Caco-2 (cell line): ENCODE results near the gene LCMT1. TPM values are rescaled to one million over a fixed set of nuclear protein-coding genes. Genes with fewer than 3 reads are reported as not detected.
"Not testable (repeated sequence)": the region's sequence is repeated elsewhere in the genome, so short reads cannot be mapped to it uniquely, and the experiment has no call there.

Experiments
- Bru-seq: library from RNA; stranded (reverse); fragments of 400-500 nt; gene quantifications from one replicate; lab custom pipeline; 2021; lab: Mats Ljungman, UMichigan
- BruChase-seq, 2 experiments: library from RNA; stranded (reverse); fragments of 400-500 nt; gene quantifications; one replicate each; lab custom pipeline; 2021; lab: Mats Ljungman, UMichigan
- BruUV-seq: library from RNA; stranded (reverse); fragments of 400-500 nt; replicated peaks from 2 replicates; lab custom pipeline; 2021; lab: Mats Ljungman, UMichigan
- CTCF ChIA-PET: fragments of 300-600 bp; sonication (Branson Sonifier 250); formaldehyde crosslinking; loops from one replicate; lab custom pipeline; 2022; ENCODE audit warnings: antibody characterized with exemption; lab: Charles Lee
- POLR2A ChIA-PET: fragments of 300-600 bp; sonication (Branson Sonifier 250); formaldehyde crosslinking; loops from one replicate; lab custom pipeline; 2022; ENCODE audit warnings: antibody characterized with exemption; lab: Charles Lee
- DNase-seq, 2 experiments: peaks; one replicate each; pipeline versions ENCODE4 v3.0.0 to v3.0.0-alpha.2; 2020 to 2022
- H3K27me3 ChIP-seq: replicated peaks from 2 replicates; pipeline ENCODE4 v1.6.0; 2011; ENCODE audit warnings: low read length; ENCODE audit not compliant: control insufficient read depth, insufficient read depth
- H3K36me3 ChIP-seq: 2 replicates; pipeline ENCODE4 v1.5.1; 2011; ENCODE audit warnings: low read length; ENCODE audit not compliant: control insufficient read depth, insufficient read depth
- H3K4me1 ChIP-seq: fragments of 250-450 bp; sonication (Bioruptor Pico); 2 replicates; pipeline ENCODE4 v1.5.1; 2020; ENCODE audit warnings: mild to moderate bottlenecking
- H3K4me3 ChIP-seq: 2 replicates; pipeline ENCODE4 v1.5.1; 2011; ENCODE audit warnings: low read depth, mild to moderate bottlenecking, control low read depth, low read length
- H3K9me3 ChIP-seq: fragments of 250-450 bp; sonication (Bioruptor Pico); 2 replicates; pipeline ENCODE4 v1.5.1; 2020; ENCODE audit warnings: mild to moderate bottlenecking, moderate library complexity
- H3K27ac Mint-ChIP-seq: one replicate; pipeline ENCODE4 v1.8.0; 2022; ENCODE audit warnings: mixed read lengths; ENCODE audit not compliant: unreplicated experiment
- H3K27me3 Mint-ChIP-seq: one replicate; pipeline ENCODE4 v1.8.0; 2022; ENCODE audit warnings: mixed read lengths; ENCODE audit not compliant: insufficient read depth, unreplicated experiment
- H3K36me3 Mint-ChIP-seq: one replicate; pipeline ENCODE4 v1.8.0; 2022; ENCODE audit warnings: mild to moderate bottlenecking, mixed read lengths; ENCODE audit not compliant: insufficient read depth, unreplicated experiment
- H3K4me1 Mint-ChIP-seq: one replicate; pipeline ENCODE4 v1.8.0; 2022; ENCODE audit warnings: low read depth, mixed read lengths; ENCODE audit not compliant: unreplicated experiment
- H3K4me3 Mint-ChIP-seq: one replicate; pipeline ENCODE4 v1.8.0; 2022; ENCODE audit warnings: mild to moderate bottlenecking, moderate library complexity, mixed read lengths; ENCODE audit not compliant: unreplicated experiment
- H3K9me3 Mint-ChIP-seq: one replicate; pipeline ENCODE4 v1.8.0; 2022; ENCODE audit warnings: mixed read lengths; ENCODE audit not compliant: unreplicated experiment
- intact Hi-C: fragments of 100-400 bp; cut with micrococcal nuclease; formaldehyde crosslinking; loops from one replicate; pipeline ENCODE4 v1.10.0; 2022; ENCODE audit not compliant: unreplicated experiment
- long read RNA-seq: library from polyadenylated mRNA; stranded (forward); transcript quantifications from one replicate; pipeline ENCODE4 v2.0.0, GENCODE V29; 2022
- total RNA-seq: library from RNA; stranded (reverse); gene quantifications from 2 replicates; pipeline ENCODE4 v1.2.3, GENCODE V29; 2022
- TF ChIP-seq, protein P1 (sequence below), 2 experiments: fragments of 200-600 bp in 1 of 2; IDR thresholded peaks; 1 replicate in 1 of 2; 2 replicates in 1 of 2; pipeline versions ENCODE4 v1.5.1 to v1.8.0; 2011 to 2022; ENCODE audit warnings: antibody characterized with exemption in 1 of 2, control low read depth in 1 of 2, inconsistent platforms in 1 of 2, low read depth in 1 of 2, low read length in 1 of 2, mild to moderate bottlenecking in 1 of 2, moderate library complexity in 1 of 2; ENCODE audit not compliant: insufficient read depth in 1 of 2, severe bottlenecking in 1 of 2, unreplicated experiment in 1 of 2

LCMT1 gene
- total RNA-seq, result 50.8 and 53.9 TPM in 2 replicates
- percentile 66 among the genes with signal in this experiment for Bru-seq, nascent RNA
- BruChase-seq, experiment 1, labeled RNA remaining after a 2-hour chase, result percentile 62 among the genes with signal in this experiment
- percentile 61 among the genes with signal in this experiment for BruChase-seq, experiment 2, labeled RNA remaining after a 6-hour chase
- long read RNA-seq, transcript LCMT1-203 (11 exons, 1,368 nt), result major isoform, 71 of 93 reads
- long read RNA-seq, partial matches to known transcripts, result 2 of 93 reads
- long read RNA-seq, other reads (novel, unspliced or antisense), result 15 of 93 reads

DNA sequence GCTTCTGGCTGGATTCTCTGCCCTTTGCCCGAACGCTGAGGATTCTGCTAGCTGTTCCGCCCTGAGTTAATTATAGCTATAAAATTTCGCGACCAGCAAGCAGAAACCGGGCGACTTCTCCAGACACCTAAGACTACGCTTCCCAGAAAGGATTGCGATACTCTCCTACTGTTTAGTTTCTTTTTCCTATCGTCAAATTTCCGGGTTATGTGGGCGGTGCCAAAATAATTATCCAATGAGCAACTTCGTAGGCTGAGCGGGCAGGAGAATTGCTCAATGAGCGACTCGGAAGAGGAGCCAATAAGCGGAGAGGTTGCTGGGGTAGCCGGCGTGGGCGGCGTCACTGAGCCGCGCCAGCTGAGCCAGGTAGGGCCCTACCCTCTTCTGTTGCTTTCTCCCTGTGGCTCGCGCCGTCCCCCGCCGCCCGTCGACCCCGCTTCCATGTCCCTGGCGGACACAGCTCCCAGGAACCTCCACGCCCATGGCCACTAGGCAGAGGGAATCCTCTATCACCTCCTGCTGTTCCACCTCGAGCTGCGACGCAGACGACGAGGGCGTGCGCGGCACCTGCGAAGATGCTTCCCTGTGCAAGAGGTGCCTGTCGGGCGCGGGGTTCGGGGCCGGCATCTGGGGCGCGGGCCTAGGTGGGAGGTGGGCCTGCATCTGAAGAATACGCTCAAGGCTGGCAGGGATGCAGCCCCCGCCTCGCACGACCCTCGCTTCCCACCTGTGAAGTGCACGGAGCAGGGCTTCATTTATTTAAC lies at the start of gene LCMT1:
LCMT1 (plus strand) TSS at position 340 of the 764 bp plus-strand sequence; CDS start at position 482, 142 bp downstream.
- Histone ChIP-seq H3K36me3 (no peaks in the 10 kb centered on the region), H3K4me1 (no peaks in the 10 kb centered on the region), H3K4me3 (peak within 1 kb of the TSS; percentile 99), H3K9me3 (no peaks in the 10 kb centered on the region), H3K27me3 (no peaks in the 10 kb centered on the region)
- H3K4me1 Mint-ChIP-seq, result peaks cover 7% of the 10 kb centered on the region
- H3K27ac Mint-ChIP-seq, result peak within 1 kb of the TSS; percentile 81
- peak within 1 kb of the TSS; percentile 91 for H3K4me3 Mint-ChIP-seq
- TF ChIP-seq, protein P1, sequence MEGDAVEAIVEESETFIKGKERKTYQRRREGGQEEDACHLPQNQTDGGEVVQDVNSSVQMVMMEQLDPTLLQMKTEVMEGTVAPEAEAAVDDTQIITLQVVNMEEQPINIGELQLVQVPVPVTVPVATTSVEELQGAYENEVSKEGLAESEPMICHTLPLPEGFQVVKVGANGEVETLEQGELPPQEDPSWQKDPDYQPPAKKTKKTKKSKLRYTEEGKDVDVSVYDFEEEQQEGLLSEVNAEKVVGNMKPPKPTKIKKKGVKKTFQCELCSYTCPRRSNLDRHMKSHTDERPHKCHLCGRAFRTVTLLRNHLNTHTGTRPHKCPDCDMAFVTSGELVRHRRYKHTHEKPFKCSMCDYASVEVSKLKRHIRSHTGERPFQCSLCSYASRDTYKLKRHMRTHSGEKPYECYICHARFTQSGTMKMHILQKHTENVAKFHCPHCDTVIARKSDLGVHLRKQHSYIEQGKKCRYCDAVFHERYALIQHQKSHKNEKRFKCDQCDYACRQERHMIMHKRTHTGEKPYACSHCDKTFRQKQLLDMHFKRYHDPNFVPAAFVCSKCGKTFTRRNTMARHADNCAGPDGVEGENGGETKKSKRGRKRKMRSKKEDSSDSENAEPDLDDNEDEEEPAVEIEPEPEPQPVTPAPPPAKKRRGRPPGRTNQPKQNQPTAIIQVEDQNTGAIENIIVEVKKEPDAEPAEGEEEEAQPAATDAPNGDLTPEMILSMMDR (IDR thresholded peaks at IDR 0.05; ENCODE audit: insufficient read depth in 1 of 2, low read depth in 1 of 2, low read length in 1 of 2, severe bottlenecking in 1 of 2, unreplicated experiment in 1 of 2), result no peak
- ChIA-PET CTCF (interaction anchor here (0.5 to 1.7 kb wide), 5 partner anchors 15 to 114 kb away, joined by 3 to 5 read pairs (median 3); no protein-coding TSS in a partner anchor), POLR2A (interaction anchor here (0.8 to 1.3 kb wide), 3 partner anchors 44 to 62 kb away, joined by 3 to 6 read pairs (median 5); no protein-coding TSS in a partner anchor)
- H3K36me3 Mint-ChIP-seq, result peaks cover 17% of the 10 kb centered on the region
- no peaks in the 10 kb centered on the region for H3K27me3 Mint-ChIP-seq
- H3K9me3 Mint-ChIP-seq, result no peaks in the 10 kb centered on the region
- no TSS peak for BruUV-seq
- peak; percentile 93 to 94 for DNase-seq
- intact Hi-C loops, result loop anchor here (2.0 kb wide), 1 partner anchor 277 kb away; no protein-coding TSS in a partner anchor

DNA sequence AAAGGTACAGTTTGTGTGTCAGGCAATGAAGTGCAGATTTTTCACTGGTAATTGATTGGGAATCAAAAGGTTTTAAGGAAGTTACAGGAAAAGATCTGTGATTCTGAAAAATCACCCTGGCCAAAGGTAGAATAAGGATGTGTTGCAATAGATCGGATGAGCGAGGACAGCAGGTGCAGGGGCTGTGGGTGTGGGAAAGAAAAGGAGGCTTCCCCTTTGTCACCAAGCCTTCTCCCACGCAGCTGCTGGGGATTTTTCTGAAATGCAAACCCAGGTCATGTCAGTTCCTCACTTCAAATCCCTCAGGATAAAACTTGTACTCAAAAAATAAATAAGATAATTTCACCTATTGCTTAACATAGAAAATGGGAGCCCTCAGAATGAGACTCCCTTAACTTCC lies 48.4 kb upstream of the LCMT1 start:
- no TSS peak for BruUV-seq
- Mint-ChIP-seq H3K36me3 (no peaks in the 10 kb centered on the region), H3K4me1 (peaks cover 31% of the 10 kb centered on the region), H3K9me3 (no peaks in the 10 kb centered on the region), H3K27me3 (no peaks in the 10 kb centered on the region), H3K4me3 (no peak overlapping the region), H3K27ac (no peak overlapping the region)
- Histone ChIP-seq H3K9me3 (no peaks in the 10 kb centered on the region), H3K4me3 (no peak overlapping the region), H3K27me3 (no peaks in the 10 kb centered on the region), H3K4me1 (peaks cover 24% of the 10 kb centered on the region), H3K36me3 (no peaks in the 10 kb centered on the region)
- TF ChIP-seq, protein P1 (IDR thresholded peaks at IDR 0.05; ENCODE audit: insufficient read depth in 1 of 2, low read depth in 1 of 2, low read length in 1 of 2, severe bottlenecking in 1 of 2, unreplicated experiment in 1 of 2), result no peak
- intact Hi-C loops, result no loop called here
- no peak for DNase-seq
- POLR2A ChIA-PET, result no interaction called here
- CTCF ChIA-PET, result interaction anchor here (1.3 kb wide), 1 partner anchor 44 kb away, joined by 5 read pairs; no protein-coding TSS in a partner anchor

DNA sequence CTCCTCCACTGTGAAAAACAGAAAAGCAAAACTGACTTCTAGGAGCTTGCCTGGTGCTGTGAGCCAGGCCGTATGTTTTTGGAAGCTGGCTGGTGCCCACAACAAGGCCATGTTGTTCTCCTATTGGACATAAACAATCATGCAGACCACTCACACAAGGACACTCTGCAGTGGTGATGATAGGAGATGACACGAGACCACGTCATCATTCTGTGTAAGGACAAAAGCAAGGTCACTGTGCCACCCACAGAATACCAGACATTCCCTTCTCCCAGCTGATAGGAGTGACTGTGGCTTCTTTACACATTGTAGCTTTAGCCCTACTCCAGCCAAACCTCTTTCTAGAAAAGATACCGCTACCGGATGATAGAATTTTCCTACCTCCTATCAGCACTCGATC lies 47.7 kb upstream of the LCMT1 start:
- ChIA-PET POLR2A (interaction anchor here (0.8 kb wide), 1 partner anchor 47 kb away, joined by 3 read pairs; the partner anchor contains the start of gene LCMT1), CTCF (interaction anchor here (1.3 kb wide), 1 partner anchor 43 kb away, joined by 5 read pairs; no protein-coding TSS in a partner anchor)
- Mint-ChIP-seq H3K4me3 (no peak overlapping the region), H3K27me3 (no peaks in the 10 kb centered on the region), H3K36me3 (no peaks in the 10 kb centered on the region), H3K27ac (no peak overlapping the region), H3K9me3 (no peaks in the 10 kb centered on the region), H3K4me1 (peaks cover 31% of the 10 kb centered on the region)
- Histone ChIP-seq H3K9me3 (no peaks in the 10 kb centered on the region), H3K4me1 (peaks cover 24% of the 10 kb centered on the region), H3K36me3 (no peaks in the 10 kb centered on the region), H3K27me3 (no peaks in the 10 kb centered on the region), H3K4me3 (no peak overlapping the region)
- TF ChIP-seq, protein P1 (IDR thresholded peaks at IDR 0.05; ENCODE audit: insufficient read depth in 1 of 2, low read depth in 1 of 2, low read length in 1 of 2, severe bottlenecking in 1 of 2, unreplicated experiment in 1 of 2), result no peak
- intact Hi-C loops, result no loop called here
- BruUV-seq, result no TSS peak
- DNase-seq, result peak in 1 of 2 experiments; percentile 10

DNA sequence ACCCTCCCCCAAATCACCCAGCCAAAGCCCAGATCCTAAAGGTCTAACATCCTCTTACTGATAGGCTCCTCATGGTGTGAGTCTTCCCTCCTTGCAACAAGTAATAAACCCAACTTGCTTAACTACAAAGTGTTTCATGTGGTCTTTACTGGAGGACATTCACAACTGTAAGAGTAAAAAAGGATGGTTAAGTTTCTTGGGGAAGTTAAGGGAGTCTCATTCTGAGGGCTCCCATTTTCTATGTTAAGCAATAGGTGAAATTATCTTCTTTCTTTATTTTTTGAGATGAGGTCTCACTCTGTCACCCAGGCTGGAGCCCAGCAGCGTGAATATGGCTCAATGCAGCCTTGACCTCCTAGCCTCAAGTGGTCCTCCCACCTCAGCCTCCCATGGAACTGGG lies 47.3 kb upstream of the LCMT1 start:
- H3K9me3 ChIP-seq, H3K27me3 ChIP-seq, DNase-seq, BruUV-seq, H3K27me3 Mint-ChIP-seq, H3K36me3 Mint-ChIP-seq, H3K9me3 Mint-ChIP-seq, H3K36me3 ChIP-seq, H3K4me3 ChIP-seq, H3K4me3 Mint-ChIP-seq, H3K27ac Mint-ChIP-seq, intact Hi-C loops: not testable (repeated sequence)
- ChIA-PET CTCF (interaction anchor here (0.8 to 1.3 kb wide), 2 partner anchors 43 to 681 kb away, joined by 5 read pairs; no protein-coding TSS in a partner anchor), POLR2A (interaction anchor here (0.8 kb wide), 1 partner anchor 47 kb away, joined by 3 read pairs; the partner anchor contains the start of gene LCMT1)
- H3K4me1 Mint-ChIP-seq, result peaks cover 31% of the 10 kb centered on the region
- H3K4me1 ChIP-seq, result peaks cover 24% of the 10 kb centered on the region
